Endothelial cell of umbilical vein (primary cell): Measurements from ENCODE around the gene MARVELD3. TPM values are rescaled to one million over a fixed set of nuclear protein-coding genes. Genes with fewer than 3 reads are reported as not detected.

Source experiments
- BruUV-seq: library from RNA; stranded (reverse); fragments of 400-500 nt; replicated peaks from 2 replicates; lab custom pipeline; 2021; lab: Mats Ljungman, UMichigan
- CTCF ChIA-PET: fragments of 300-600, 350-600 bp; sonication (Branson Sonifier 250); formaldehyde crosslinking; loops from one replicate; lab custom pipeline; 2021; ENCODE audit warnings: antibody characterized with exemption, inconsistent platforms; lab: Charles Lee
- POLR2A ChIA-PET: fragments of 300-600, 350-600 bp; sonication (Branson Sonifier 250); formaldehyde crosslinking; loops from one replicate; lab custom pipeline; 2021; ENCODE audit warnings: antibody characterized with exemption, inconsistent platforms; lab: Charles Lee
- DNase-seq: peaks from one replicate; pipeline ENCODE4 v3.0.0-alpha.2; 2011; ENCODE audit warnings: low read depth, low spot score
- FAIRE-seq: peaks from 2 replicates; lab custom pipeline; 2011; peaks lifted over from hg19 to GRCh38; lab: Jason Lieb, UNC
- H2AFZ ChIP-seq: 2 replicates; pipeline ENCODE4 v1.6.0; 2012; ENCODE audit warnings: low read depth, low read length, control low read depth, inconsistent platforms
- H3K27ac ChIP-seq: 2 replicates; pipeline ENCODE4 v1.5.1; 2011; ENCODE audit warnings: low read depth, mild to moderate bottlenecking, control low read depth, low read length, moderate library complexity; ENCODE audit not compliant: insufficient read depth
- H3K27me3 ChIP-seq, 2 experiments: 2 replicates each; pipeline versions ENCODE4 v1.6.0 to v1.6.1; 2011; ENCODE audit warnings: low read length in 2 of 2, mixed read lengths in 1 of 2; ENCODE audit not compliant: control insufficient read depth in 2 of 2, insufficient read depth in 2 of 2
- H3K36me3 ChIP-seq, 2 experiments: 2 replicates in 1 of 2; 3 replicates in 1 of 2; pipeline ENCODE4 v1.5.1; 2011; ENCODE audit warnings: low read length in 2 of 2, mild to moderate bottlenecking in 1 of 2, moderate library complexity in 1 of 2; ENCODE audit not compliant: control insufficient read depth in 2 of 2, insufficient read depth in 2 of 2; ENCODE audit errors: extremely low read depth in 1 of 2
- H3K4me1 ChIP-seq: 3 replicates; pipeline ENCODE4 v1.5.1; 2011; ENCODE audit warnings: mild to moderate bottlenecking, low read length; ENCODE audit not compliant: control insufficient read depth, insufficient read depth; ENCODE audit errors: extremely low read depth
- H3K4me2 ChIP-seq: 2 replicates; pipeline ENCODE4 v1.6.1; 2011; ENCODE audit warnings: low read length, control low read depth, mixed read lengths; ENCODE audit not compliant: insufficient read depth
- H3K4me3 ChIP-seq, 3 experiments: fragments of 200-600 bp in 1 of 3; sonication (generic), shearing (Covaris generic) in 1 of 3; replicated peaks in 1 of 3; 2 replicates each; pipeline ENCODE4 v1.5.1; 2011 to 2016; ENCODE audit warnings: control low read depth in 3 of 3, low read length in 3 of 3, mild to moderate bottlenecking in 2 of 3, inconsistent platforms in 1 of 3, low read depth in 1 of 3, moderate library complexity in 1 of 3; ENCODE audit not compliant: insufficient read depth in 1 of 3
- H3K79me2 ChIP-seq: 2 replicates; pipeline ENCODE4 v1.6.0; 2012; ENCODE audit warnings: low read length, inconsistent platforms; ENCODE audit not compliant: control insufficient read depth, insufficient read depth
- H3K9ac ChIP-seq: replicated peaks from 2 replicates; pipeline ENCODE3; 2011; ENCODE audit warnings: low read length, control low read depth; ENCODE audit not compliant: insufficient read depth; ENCODE audit errors: extremely low read depth
- H3K9me1 ChIP-seq: replicated peaks from 3 replicates; pipeline ENCODE4 v1.6.0; 2011; ENCODE audit warnings: mild to moderate bottlenecking, low read length; ENCODE audit not compliant: control insufficient read depth, insufficient read depth; ENCODE audit errors: extremely low read depth
- H3K9me3 ChIP-seq: replicated peaks from 2 replicates; pipeline ENCODE4 v1.5.1; 2012; ENCODE audit warnings: low read length, inconsistent platforms; ENCODE audit not compliant: control insufficient read depth, insufficient read depth
- H4K20me1 ChIP-seq: replicated peaks from 2 replicates; pipeline ENCODE3; 2011; ENCODE audit warnings: mild to moderate bottlenecking, low read length; ENCODE audit not compliant: control insufficient read depth, insufficient read depth; ENCODE audit errors: extremely low read depth
- CTCF ChIP-seq, 2 donors: IDR thresholded peaks; 1 replicate in 1 of 2; 2 replicates in 1 of 2; pipeline ENCODE4 v1.5.1; 2011; ENCODE audit warnings: low read length in 2 of 2, mild to moderate bottlenecking in 2 of 2, moderate library complexity in 2 of 2, control low read depth in 1 of 2, inconsistent platforms in 1 of 2, low read depth in 1 of 2; ENCODE audit not compliant: insufficient read depth in 1 of 2; ENCODE audit errors: extremely low read depth in 1 of 2
- EZH2 ChIP-seq: IDR thresholded peaks from 2 replicates; pipeline ENCODE4 v1.6.1; 2012; ENCODE audit warnings: borderline replicate concordance, low read depth, mild to moderate bottlenecking, moderate library complexity, low read length, inconsistent platforms; ENCODE audit not compliant: severe bottlenecking
- FOS ChIP-seq: IDR thresholded peaks from 2 replicates; pipeline ENCODE4 v1.6.1; 2011; ENCODE audit warnings: mild to moderate bottlenecking, low read length, moderate library complexity, borderline replicate concordance; ENCODE audit not compliant: insufficient read depth
- GATA2 ChIP-seq: IDR thresholded peaks from 2 replicates; pipeline ENCODE4 v1.7.0; 2011; ENCODE audit warnings: low read depth, mild to moderate bottlenecking, moderate library complexity, mixed read lengths, low read length; ENCODE audit not compliant: insufficient read length, insufficient read depth
- JUN ChIP-seq: IDR thresholded peaks from 2 replicates; pipeline ENCODE4 v1.6.1; 2011; ENCODE audit warnings: borderline replicate concordance, low read depth; ENCODE audit not compliant: insufficient read length, insufficient read depth
- MAX ChIP-seq: IDR thresholded peaks from 2 replicates; pipeline ENCODE4 v1.6.1; 2011; ENCODE audit not compliant: insufficient read depth, insufficient read length
- MYC ChIP-seq: IDR thresholded peaks from one replicate; pipeline ENCODE4 v1.6.1; 2011; ENCODE audit warnings: mild to moderate bottlenecking, low read depth, low read length
- POLR2A ChIP-seq: IDR thresholded peaks from 2 replicates; pipeline ENCODE4 v1.6.1; 2012; ENCODE audit warnings: low read depth, mild to moderate bottlenecking, control low read depth, low read length
- POLR2AphosphoS5 ChIP-seq: IDR thresholded peaks from 2 replicates; pipeline ENCODE4 v1.6.1; 2012; ENCODE audit warnings: low read depth, mild to moderate bottlenecking, control low read depth, low read length, moderate library complexity; ENCODE audit not compliant: insufficient read depth
- dilution Hi-C: fragments of 300-500 bp; cut with MboI; formaldehyde crosslinking; loops from one replicate; pipeline ENCODE4 v1.15.0; 2019; ENCODE audit warnings: low sequenced_read_pairs; ENCODE audit not compliant: extremely low pct_ligation_motif_present
- intact Hi-C: fragments of 100-400 bp; cut with micrococcal nuclease; formaldehyde crosslinking; loops from one replicate; pipeline ENCODE4 v1.10.0; 2022
- polyA plus RNA-seq, 4 experiments: library from polyadenylated mRNA; depleted of rRNA in 3 of 4; stranded (reverse) in 3 of 4; unstranded in 1 of 4; fragments of >200 nt; gene quantifications; 2 replicates each; pipeline versions ENCODE4 v1.2.1 to v1.2.3, GENCODE V29; 2011 to 2012; ENCODE audit warnings: missing spikeins in 1 of 4
- total RNA-seq: library from RNA; stranded (reverse); gene quantifications from 2 replicates; pipeline ENCODE4 v1.2.3, GENCODE V29; 2021

The MARVELD3 gene
- total and polyA plus RNA-seq, 2 donors (not counting 3 experiments of a cell fraction or from before 2014, with no cell fraction given): not detected

- H3K79me2 ChIP-seq: no peaks in the 10 kb centered on the region
- H3K4me1 ChIP-seq: no peaks in the 10 kb centered on the region
- H3K36me3 ChIP-seq: no peaks in the 10 kb centered on the region
- peaks cover 4 to 8% of the 10 kb centered on the region in 2 experiments for H3K27me3 ChIP-seq
- H3K9ac ChIP-seq: no peak overlapping the region
- intact Hi-C loops: no loop called here
- DNase-seq (no peak), FAIRE-seq (no peak)
- H3K4me2 ChIP-seq: no peak overlapping the region
- no peaks in the 10 kb centered on the region for H3K9me3 ChIP-seq
- TF ChIP-seq CTCF (IDR thresholded peaks at IDR 0.05; ENCODE audit: extremely low read depth in 1 of 2, insufficient read depth in 1 of 2, low read depth in 1 of 2, low read length in 2 of 2): no peak
- TF ChIP-seq POLR2AphosphoS5: no peak
- TF ChIP-seq FOS: no peak
- no peak for TF ChIP-seq JUN
- TF ChIP-seq GATA2: no peak
- TF ChIP-seq EZH2: no peak
- no peak for TF ChIP-seq MYC
- no peak for TF ChIP-seq MAX
- no peak for TF ChIP-seq POLR2A
- no peaks in the 10 kb centered on the region for H3K9me1 ChIP-seq
- no peak overlapping the region for H3K4me3 ChIP-seq
- BruUV-seq: no TSS peak
- dilution Hi-C loops: no loop called here
- POLR2A ChIA-PET: no interaction called here
- no peaks in the 10 kb centered on the region for H4K20me1 ChIP-seq
- CTCF ChIA-PET: interaction anchor here (1.5 kb wide), 1 partner anchor 330 kb away, joined by 4 read pairs; no protein-coding TSS in a partner anchor
- no peak overlapping the region for H3K27ac ChIP-seq
- no peak overlapping the region for H2AFZ ChIP-seq
These were observed 5.8 kb downstream of the MARVELD3 start for GRCh38 chr16:71631776-71632175.
